GM23248 (cell line): ENCODE measurements around the gene B4GALNT1.

Experiments
- EZH2 ChIP-seq: fragments of 200-600 bp; sonication (generic); IDR thresholded peaks from 2 replicates; pipeline ENCODE4 v1.6.1; 2018; ENCODE audit warnings: antibody characterized with exemption, mild to moderate bottlenecking; ENCODE audit not compliant: insufficient read depth, poor library complexity, severe bottlenecking
- EZH2phosphoT487 ChIP-seq: fragments of 200-600 bp; sonication (generic); IDR thresholded peaks from 2 replicates; pipeline ENCODE4 v1.6.1; 2018; ENCODE audit warnings: antibody characterized with exemption, moderate library complexity, mild to moderate bottlenecking, low read depth; ENCODE audit not compliant: insufficient read depth

DNA sequence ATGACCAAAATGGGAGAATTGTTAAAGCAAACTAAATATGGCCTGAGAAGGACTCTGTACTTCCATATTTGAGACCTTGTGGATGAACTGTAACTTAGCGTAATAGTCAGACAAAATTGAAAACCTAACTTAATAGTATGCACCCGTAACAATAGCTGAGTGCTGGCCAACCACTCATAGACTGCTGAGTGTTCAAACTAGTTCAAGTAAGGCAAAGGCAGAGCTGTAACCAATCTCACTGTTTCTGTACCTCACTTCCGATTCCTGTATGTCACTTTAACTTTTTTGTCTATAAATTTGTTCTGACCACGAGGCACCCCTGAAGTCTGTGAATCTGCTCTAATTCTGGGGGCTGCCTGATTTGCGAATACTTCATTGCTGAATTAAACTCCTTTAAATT is 33.9 kb upstream of the B4GALNT1 start:
- TF ChIP-seq EZH2phosphoT487 (no peak), EZH2 (no peak)
